ENCODE measurements around the gene LRP1-AS. TPM values are rescaled to one million over a fixed set of nuclear protein-coding genes. Genes with fewer than 3 reads are reported as not detected.

LRP1-AS gene
- total RNA-seq: not detected
- long read RNA-seq: 0 reads

GRCh38 chr12:57146961-57147944 lies at the start of gene LRP1-AS:
Gene LRP1-AS, minus strand, starts transcription at chr12:57147619.
- DNase-seq (ENCODE audit: low spot score): no peak

- DNase-seq (ENCODE audit: low spot score): no peak
Measured at GRCh38 chr12:57196956-57197355, 49.5 kb upstream of the LRP1-AS start.

- DNase-seq (ENCODE audit: low spot score): no peak
Measured at GRCh38 chr12:57196439-57196838, 49.0 kb upstream of the LRP1-AS start.

- DNase-seq (ENCODE audit: low spot score): no peak
Measured at GRCh38 chr12:57195611-57196371, 48.4 kb upstream of the LRP1-AS start.

GRCh38 chr12:57195186-57195585 lies 47.8 kb upstream of the LRP1-AS start:
- DNase-seq (ENCODE audit: low spot score): no peak

- no peak for DNase-seq (ENCODE audit: low spot score)
Measured at GRCh38 chr12:57194253-57194652, 46.8 kb upstream of the LRP1-AS start.

GRCh38 chr12:57193706-57194245 lies 46.4 kb upstream of the LRP1-AS start:
- no peak for DNase-seq (ENCODE audit: low spot score)

- DNase-seq (ENCODE audit: low spot score): no peak
Measured at GRCh38 chr12:57192920-57193319, 45.5 kb upstream of the LRP1-AS start.

GRCh38 chr12:57191410-57191809 lies 44.0 kb upstream of the LRP1-AS start:
- no peak for DNase-seq (ENCODE audit: low spot score)

- DNase-seq (ENCODE audit: low spot score): no peak
Measured at GRCh38 chr12:57190821-57191220, 43.4 kb upstream of the LRP1-AS start.

- no peak for DNase-seq (ENCODE audit: low spot score)
Measured at GRCh38 chr12:57190037-57190436, 42.6 kb upstream of the LRP1-AS start.

GRCh38 chr12:57188090-57188425 lies 40.6 kb upstream of the LRP1-AS start:
- no peak for DNase-seq (ENCODE audit: low spot score)

GRCh38 chr12:57187222-57188089 lies 40.0 kb upstream of the LRP1-AS start:
- no peak for DNase-seq (ENCODE audit: low spot score)

GRCh38 chr12:57185906-57186508 lies 38.6 kb upstream of the LRP1-AS start:
- no peak for DNase-seq (ENCODE audit: low spot score)

GRCh38 chr12:57185403-57185802 lies 38.0 kb upstream of the LRP1-AS start:
- DNase-seq (ENCODE audit: low spot score): no peak

- DNase-seq (ENCODE audit: low spot score): no peak
Measured at GRCh38 chr12:57183939-57184725, 36.7 kb upstream of the LRP1-AS start.

- DNase-seq (ENCODE audit: low spot score): no peak
Measured at GRCh38 chr12:57182918-57183575, 35.6 kb upstream of the LRP1-AS start.

- DNase-seq (ENCODE audit: low spot score): no peak
Measured at GRCh38 chr12:57181561-57182155, 34.2 kb upstream of the LRP1-AS start.

- DNase-seq (ENCODE audit: low spot score): no peak
Measured at GRCh38 chr12:57181072-57181471, 33.7 kb upstream of the LRP1-AS start.

Measured in mesenteric fat pad (tissue), 1 donor.